ENCODE results near the gene KLF4. TPM values are rescaled to one million over a fixed set of nuclear protein-coding genes. Genes with fewer than 3 reads are reported as not detected.

The KLF4 gene
- total RNA-seq, 2 experiments from 2014 or later = not detected

GRCh38 chr9:107474124-107474523 is 15.4 kb downstream of the KLF4 start:
- no peaks in the 10 kb centered on the region for H3K9me3 ChIP-seq (ENCODE audit: low read length)
- TF ChIP-seq, protein P1, sequence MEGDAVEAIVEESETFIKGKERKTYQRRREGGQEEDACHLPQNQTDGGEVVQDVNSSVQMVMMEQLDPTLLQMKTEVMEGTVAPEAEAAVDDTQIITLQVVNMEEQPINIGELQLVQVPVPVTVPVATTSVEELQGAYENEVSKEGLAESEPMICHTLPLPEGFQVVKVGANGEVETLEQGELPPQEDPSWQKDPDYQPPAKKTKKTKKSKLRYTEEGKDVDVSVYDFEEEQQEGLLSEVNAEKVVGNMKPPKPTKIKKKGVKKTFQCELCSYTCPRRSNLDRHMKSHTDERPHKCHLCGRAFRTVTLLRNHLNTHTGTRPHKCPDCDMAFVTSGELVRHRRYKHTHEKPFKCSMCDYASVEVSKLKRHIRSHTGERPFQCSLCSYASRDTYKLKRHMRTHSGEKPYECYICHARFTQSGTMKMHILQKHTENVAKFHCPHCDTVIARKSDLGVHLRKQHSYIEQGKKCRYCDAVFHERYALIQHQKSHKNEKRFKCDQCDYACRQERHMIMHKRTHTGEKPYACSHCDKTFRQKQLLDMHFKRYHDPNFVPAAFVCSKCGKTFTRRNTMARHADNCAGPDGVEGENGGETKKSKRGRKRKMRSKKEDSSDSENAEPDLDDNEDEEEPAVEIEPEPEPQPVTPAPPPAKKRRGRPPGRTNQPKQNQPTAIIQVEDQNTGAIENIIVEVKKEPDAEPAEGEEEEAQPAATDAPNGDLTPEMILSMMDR (conservative IDR thresholded peaks at IDR 0.05; ENCODE audit: low read length) = no peak
- no peak for TF ChIP-seq EZH2phosphoT487 (IDR thresholded peaks at IDR 0.05; ENCODE audit: borderline replicate concordance, low read depth, low read length)
- no peaks in the 10 kb centered on the region for H3K36me3 ChIP-seq (ENCODE audit: insufficient read depth, low read length)
- no peak overlapping the region for H2AFZ ChIP-seq (ENCODE audit: low read length)
- H3K4me1 ChIP-seq (ENCODE audit: insufficient read depth, low read length, poor library complexity, severe bottlenecking) = no peaks in the 10 kb centered on the region
- no peak overlapping the region for H3K4me2 ChIP-seq (ENCODE audit: low read length)
- POLR2A ChIA-PET = interaction anchor here (0.6 to 0.7 kb wide), 2 partner anchors 20 to 293 kb away, joined by 3 to 4 read pairs; no protein-coding TSS in a partner anchor
- CTCF ChIA-PET (ENCODE audit: unreplicated experiment) = no interaction called here
- no TSS peak for BruUV-seq (replicated peaks)
- intact Hi-C loops (cut with micrococcal nuclease; ENCODE audit: unreplicated experiment) = loop anchor here (10.0 kb wide), 1 partner anchor 1091 kb away; no protein-coding TSS in a partner anchor
- no peak overlapping the region for H3K27ac ChIP-seq (ENCODE audit: low read depth, low read length, poor library complexity, severe bottlenecking)
- no peaks in the 10 kb centered on the region for H3K9me2 ChIP-seq (ENCODE audit: insufficient read depth, low read length)
- H3K79me2 ChIP-seq (ENCODE audit: insufficient read depth, low read depth, low read length) = no peaks in the 10 kb centered on the region
- H3K4me3 ChIP-seq (ENCODE audit: low read depth, low read length, poor library complexity, severe bottlenecking) = no peak overlapping the region
- H4K20me1 ChIP-seq (ENCODE audit: insufficient read depth, low read length) = no peaks in the 10 kb centered on the region
- no peak for DNase-seq (ENCODE audit: low spot score)

DNA sequence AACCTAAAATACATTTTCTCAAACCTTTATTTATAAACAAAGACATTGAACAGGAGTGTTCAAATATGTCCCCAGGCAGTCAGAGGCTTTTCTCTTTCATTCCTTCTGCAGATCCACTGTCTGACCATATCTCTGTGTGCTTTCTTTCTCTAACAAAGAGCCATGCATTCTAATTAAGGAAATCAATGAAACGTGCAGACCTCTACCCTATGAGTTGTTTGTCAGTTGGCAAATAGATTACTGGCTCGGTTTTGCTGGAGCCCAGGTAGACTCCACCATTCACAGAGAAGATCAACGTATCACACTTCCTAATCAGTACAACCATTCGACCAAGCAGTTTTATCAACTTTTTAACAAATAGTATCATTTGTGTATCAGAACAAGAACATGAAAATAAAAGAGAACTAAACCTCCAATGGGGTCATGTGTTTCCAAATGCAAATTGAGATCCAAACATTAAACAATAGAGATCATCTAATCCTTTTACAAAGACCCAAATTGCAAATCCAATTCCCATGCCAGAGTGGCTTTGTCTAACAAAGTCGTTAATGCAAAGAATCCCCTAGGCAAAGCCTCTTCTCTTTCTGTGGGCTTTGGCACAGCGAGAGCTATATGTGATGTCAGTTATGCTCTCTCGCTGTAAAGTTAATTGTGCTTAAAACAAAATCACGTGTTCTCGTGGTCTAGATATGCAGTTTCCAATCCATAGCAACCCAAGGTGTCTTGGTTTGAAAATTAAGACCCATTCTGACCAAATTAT is 16.8 kb downstream of the KLF4 start:
- no peaks in the 10 kb centered on the region for H3K4me1 ChIP-seq (ENCODE audit: insufficient read depth, low read length, poor library complexity, severe bottlenecking)
- TF ChIP-seq, protein P1 (conservative IDR thresholded peaks at IDR 0.05; ENCODE audit: low read length) = no peak
- no peak for TF ChIP-seq EZH2phosphoT487 (IDR thresholded peaks at IDR 0.05; ENCODE audit: borderline replicate concordance, low read depth, low read length)
- H3K79me2 ChIP-seq (ENCODE audit: insufficient read depth, low read depth, low read length) = no peaks in the 10 kb centered on the region
- BruUV-seq (replicated peaks) = no TSS peak
- H3K4me2 ChIP-seq (ENCODE audit: low read length) = no peak overlapping the region
- intact Hi-C loops (cut with micrococcal nuclease; ENCODE audit: unreplicated experiment) = loop anchor here (10.0 kb wide), 1 partner anchor 1092 kb away; no protein-coding TSS in a partner anchor
- H3K9me3 ChIP-seq (ENCODE audit: low read length) = no peaks in the 10 kb centered on the region
- H4K20me1 ChIP-seq (ENCODE audit: insufficient read depth, low read length) = no peaks in the 10 kb centered on the region
- no peaks in the 10 kb centered on the region for H3K9me2 ChIP-seq (ENCODE audit: insufficient read depth, low read length)
- ChIA-PET CTCF (ENCODE audit: unreplicated experiment) (interaction anchor here (0.5 kb wide), 1 partner anchor 8 kb away, joined by 3 read pairs; no protein-coding TSS in a partner anchor), POLR2A (no interaction called here)
- no peak overlapping the region for H3K4me3 ChIP-seq (ENCODE audit: low read depth, low read length, poor library complexity, severe bottlenecking)
- no peak overlapping the region for H2AFZ ChIP-seq (ENCODE audit: low read length)
- H3K36me3 ChIP-seq (ENCODE audit: insufficient read depth, low read length) = no peaks in the 10 kb centered on the region
- no peak overlapping the region for H3K27ac ChIP-seq (ENCODE audit: low read depth, low read length, poor library complexity, severe bottlenecking)
- no peak for DNase-seq (ENCODE audit: low spot score)

DNA sequence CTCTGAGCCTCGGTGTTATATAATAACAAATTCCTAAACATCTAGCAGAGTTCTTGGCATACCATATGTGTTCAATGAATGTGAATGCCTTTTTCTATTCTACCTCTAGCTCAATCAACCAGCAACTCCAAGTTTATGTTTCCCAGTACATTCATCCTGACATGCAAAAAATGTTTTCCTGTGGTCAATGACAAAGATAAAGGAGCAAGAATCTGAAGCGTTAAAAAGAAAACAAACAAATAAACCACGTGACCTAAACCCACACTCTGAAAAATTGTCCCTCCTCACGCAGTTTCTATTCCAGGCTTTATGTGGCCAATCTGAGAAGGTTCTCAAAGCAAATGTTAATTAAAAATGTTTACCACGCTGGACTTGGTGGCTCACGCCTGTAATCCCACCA is 18.0 kb downstream of the KLF4 start:
- ChIA-PET CTCF (ENCODE audit: unreplicated experiment) (no interaction called here), POLR2A (interaction anchor here (0.9 kb wide), 1 partner anchor 1511 kb away, joined by 4 read pairs; no protein-coding TSS in a partner anchor)
- intact Hi-C loops (cut with micrococcal nuclease; ENCODE audit: unreplicated experiment) = loop anchor here (10.0 kb wide), 1 partner anchor 1093 kb away; no protein-coding TSS in a partner anchor
- H3K9me2 ChIP-seq (ENCODE audit: insufficient read depth, low read length) = no peaks in the 10 kb centered on the region
- no peaks in the 10 kb centered on the region for H3K9me3 ChIP-seq (ENCODE audit: low read length)
- TF ChIP-seq, protein P1 (conservative IDR thresholded peaks at IDR 0.05; ENCODE audit: low read length) = no peak
- no peak for TF ChIP-seq EZH2phosphoT487 (IDR thresholded peaks at IDR 0.05; ENCODE audit: borderline replicate concordance, low read depth, low read length)
- H3K27ac ChIP-seq (ENCODE audit: low read depth, low read length, poor library complexity, severe bottlenecking) = no peak overlapping the region
- H3K4me3 ChIP-seq (ENCODE audit: low read depth, low read length, poor library complexity, severe bottlenecking) = no peak overlapping the region
- H3K4me1 ChIP-seq (ENCODE audit: insufficient read depth, low read length, poor library complexity, severe bottlenecking) = no peaks in the 10 kb centered on the region
- H4K20me1 ChIP-seq (ENCODE audit: insufficient read depth, low read length) = no peaks in the 10 kb centered on the region
- no peaks in the 10 kb centered on the region for H3K79me2 ChIP-seq (ENCODE audit: insufficient read depth, low read depth, low read length)
- DNase-seq (ENCODE audit: low spot score) = no peak
- no peak overlapping the region for H2AFZ ChIP-seq (ENCODE audit: low read length)
- H3K36me3 ChIP-seq (ENCODE audit: insufficient read depth, low read length) = no peaks in the 10 kb centered on the region
- BruUV-seq (replicated peaks) = no TSS peak
- no peak overlapping the region for H3K4me2 ChIP-seq (ENCODE audit: low read length)
